Astrocyte of the hippocampus (primary cell): ENCODE results near the gene GTF2IRD2.
"Not testable (repeated sequence)": the region's sequence is repeated elsewhere in the genome, so short reads cannot be mapped to it uniquely, and the experiment has no call there.

Experiments
- DNase-seq: peaks from one replicate; pipeline ENCODE4 v3.0.0; 2011; ENCODE audit warnings: low read depth, low spot score

Gene GTF2IRD2

GRCh38 chr7:74850833-74851721 lies at the start of gene GTF2IRD2:
GTF2IRD2 (minus strand) TSS chr7:74851605; CDS start chr7:74836378, 15,227 bp downstream.
- not testable (repeated sequence) for DNase-seq

- DNase-seq: peak; percentile 64
Measured at GRCh38 chr7:74890158-74891123, 39.0 kb upstream of the GTF2IRD2 start.

- not testable (repeated sequence) for DNase-seq
Measured at GRCh38 chr7:74889518-74890129, 38.2 kb upstream of the GTF2IRD2 start.

- not testable (repeated sequence) for DNase-seq
Measured at GRCh38 chr7:74885295-74885694, 33.9 kb upstream of the GTF2IRD2 start.

GRCh38 chr7:74882110-74882509 lies 30.7 kb upstream of the GTF2IRD2 start:
- DNase-seq: not testable (repeated sequence)

GRCh38 chr7:74874748-74875512 lies 23.5 kb upstream of the GTF2IRD2 start:
- peak; percentile 44 for DNase-seq

GRCh38 chr7:74874104-74874747 lies 22.8 kb upstream of the GTF2IRD2 start:
- DNase-seq: peak; percentile 7

GRCh38 chr7:74872542-74872941 lies 21.1 kb upstream of the GTF2IRD2 start:
- not testable (repeated sequence) for DNase-seq

- not testable (repeated sequence) for DNase-seq
Measured at GRCh38 chr7:74865777-74866176, 14.4 kb upstream of the GTF2IRD2 start.

- not testable (repeated sequence) for DNase-seq
Measured at GRCh38 chr7:74849853-74850252, 1.6 kb downstream of the GTF2IRD2 start.

- DNase-seq: not testable (repeated sequence)
Measured at GRCh38 chr7:74830411-74830810, 21.0 kb downstream of the GTF2IRD2 start.

GRCh38 chr7:74829959-74830358 lies 21.4 kb downstream of the GTF2IRD2 start:
- not testable (repeated sequence) for DNase-seq

- DNase-seq: not testable (repeated sequence)
Measured at GRCh38 chr7:74821259-74821658, 30.1 kb downstream of the GTF2IRD2 start.

GRCh38 chr7:74820146-74820805 lies 31.1 kb downstream of the GTF2IRD2 start:
- DNase-seq: not testable (repeated sequence)

- not testable (repeated sequence) for DNase-seq
Measured at GRCh38 chr7:74815882-74816281, 35.5 kb downstream of the GTF2IRD2 start.

- DNase-seq: not testable (repeated sequence)
Measured at GRCh38 chr7:74798644-74799043, 52.8 kb downstream of the GTF2IRD2 start.

GRCh38 chr7:74797848-74798622 lies 53.4 kb downstream of the GTF2IRD2 start:
- DNase-seq: not testable (repeated sequence)

- not testable (repeated sequence) for DNase-seq
Measured at GRCh38 chr7:74789200-74789736, 62.1 kb downstream of the GTF2IRD2 start.
